Prostate gland (tissue), 2 donors: Measurements from ENCODE around the gene GLIPR1L1.

Experiments used
- POLR2A ChIP-seq: fragments of 450-650 bp; IDR thresholded peaks from one replicate; pipeline ENCODE4 v1.6.1; 2016; ENCODE audit warnings: antibody characterized with exemption, mild to moderate bottlenecking
- POLR2AphosphoS5 ChIP-seq: sonication (generic); formaldehyde crosslinking; IDR thresholded peaks from one replicate; pipeline ENCODE4 v1.6.1; 2017; ENCODE audit warnings: antibody characterized with exemption
- TF ChIP-seq, protein P1 (sequence below), 4 experiments: fragments of 200-600 bp in 2 of 4; fragments of 450-650 bp in 2 of 4; sonication (generic) in 2 of 4; IDR thresholded peaks; 1 replicate in 3 of 4; 2 replicates in 1 of 4; pipeline ENCODE4 v1.5.1; 2016 to 2019; ENCODE audit warnings: antibody characterized with exemption in 4 of 4, mild to moderate bottlenecking in 2 of 4, moderate library complexity in 2 of 4

DNA sequence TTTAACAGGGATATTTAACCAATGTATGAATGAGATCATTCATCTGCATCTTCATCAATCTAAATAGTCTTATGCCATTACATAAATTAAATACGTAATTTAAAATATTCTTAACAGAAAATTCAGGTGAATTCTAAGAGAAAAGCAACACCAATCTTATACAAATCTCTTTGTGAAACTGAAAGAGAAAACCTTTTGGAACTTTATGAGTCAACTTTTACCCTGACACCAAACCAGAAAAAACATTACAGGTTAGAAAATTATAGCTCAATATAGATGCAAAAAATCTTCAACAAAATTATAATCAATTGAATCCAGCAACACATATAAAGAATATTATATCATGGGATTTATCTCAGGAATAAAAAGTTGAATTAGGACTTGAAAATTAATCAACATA is 3.4 kb downstream of the GLIPR1L1 start:
- TF ChIP-seq, protein P1, sequence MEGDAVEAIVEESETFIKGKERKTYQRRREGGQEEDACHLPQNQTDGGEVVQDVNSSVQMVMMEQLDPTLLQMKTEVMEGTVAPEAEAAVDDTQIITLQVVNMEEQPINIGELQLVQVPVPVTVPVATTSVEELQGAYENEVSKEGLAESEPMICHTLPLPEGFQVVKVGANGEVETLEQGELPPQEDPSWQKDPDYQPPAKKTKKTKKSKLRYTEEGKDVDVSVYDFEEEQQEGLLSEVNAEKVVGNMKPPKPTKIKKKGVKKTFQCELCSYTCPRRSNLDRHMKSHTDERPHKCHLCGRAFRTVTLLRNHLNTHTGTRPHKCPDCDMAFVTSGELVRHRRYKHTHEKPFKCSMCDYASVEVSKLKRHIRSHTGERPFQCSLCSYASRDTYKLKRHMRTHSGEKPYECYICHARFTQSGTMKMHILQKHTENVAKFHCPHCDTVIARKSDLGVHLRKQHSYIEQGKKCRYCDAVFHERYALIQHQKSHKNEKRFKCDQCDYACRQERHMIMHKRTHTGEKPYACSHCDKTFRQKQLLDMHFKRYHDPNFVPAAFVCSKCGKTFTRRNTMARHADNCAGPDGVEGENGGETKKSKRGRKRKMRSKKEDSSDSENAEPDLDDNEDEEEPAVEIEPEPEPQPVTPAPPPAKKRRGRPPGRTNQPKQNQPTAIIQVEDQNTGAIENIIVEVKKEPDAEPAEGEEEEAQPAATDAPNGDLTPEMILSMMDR (IDR thresholded peaks at IDR 0.05): no peak
- TF ChIP-seq POLR2A (no peak), POLR2AphosphoS5 (no peak)
